ENCODE measurements around the gene ZNF836. TPM values are rescaled to one million over a fixed set of nuclear protein-coding genes. Genes with fewer than 3 reads are reported as not detected.
A peak's percentile ranks its signal among the peaks of the same experiment; 100 is the strongest.

ZNF836 gene
- total and polyA plus RNA-seq, 7 donors, result 1.3 to 6.4 (median 3.8) TPM

GRCh38 chr19:52216401-52216800, 45.0 kb upstream of the ZNF836 start:
- peaks cover 25 to 100% of the 10 kb centered on the region in 2 donors for H3K36me3 ChIP-seq (ENCODE audit: insufficient read depth in 1 of 2, low read depth in 1 of 2)
- no peaks in the 10 kb centered on the region for H3K27me3 ChIP-seq (ENCODE audit: insufficient read depth in 3 of 3, low read length in 2 of 3)
- ATAC-seq, result no peak
- intact Hi-C loops (cut with DNase I), result no loop called here
- DNase-seq, result no peak
- H3K27ac ChIP-seq, result no peak overlapping the region
- 91 to 96% (median 93%) methylated on average over 3 of the region's 3 CpGs for WGBS, 3 donors
- no peaks in the 10 kb centered on the region for H3K4me1 ChIP-seq
- no peak overlapping the region for H3K4me3 ChIP-seq
- no peaks in the 10 kb centered on the region for H3K9me3 ChIP-seq
- TF ChIP-seq CTCF (IDR thresholded peaks at IDR 0.05), result no peak

- intact Hi-C loops (cut with DNase I), result no loop called here
- peaks cover 27 to 100% of the 10 kb centered on the region in 2 donors for H3K36me3 ChIP-seq (ENCODE audit: insufficient read depth in 1 of 2, low read depth in 1 of 2)
- 93 to 95% (median 93%) methylated on average over 5 of the region's 5 CpGs for WGBS, 3 donors
- H3K27ac ChIP-seq, result no peak overlapping the region
- DNase-seq, result no peak
- H3K9me3 ChIP-seq, result no peaks in the 10 kb centered on the region
- no peak for TF ChIP-seq CTCF (IDR thresholded peaks at IDR 0.05)
- H3K27me3 ChIP-seq (ENCODE audit: insufficient read depth in 3 of 3, low read length in 2 of 3), result no peaks in the 10 kb centered on the region
- ATAC-seq, result no peak
- H3K4me1 ChIP-seq, result no peaks in the 10 kb centered on the region
- H3K4me3 ChIP-seq, result no peak overlapping the region
Measured at GRCh38 chr19:52214241-52214640, 42.8 kb upstream of the ZNF836 start.

GRCh38 chr19:52212572-52213255, 41.3 kb upstream of the ZNF836 start:
- Histone ChIP-seq H3K36me3 (ENCODE audit: insufficient read depth in 1 of 2, low read depth in 1 of 2) (peaks cover 23 to 100% of the 10 kb centered on the region in 2 donors), H3K27me3 (ENCODE audit: insufficient read depth in 3 of 3, low read length in 2 of 3) (no peaks in the 10 kb centered on the region), H3K4me1 (no peaks in the 10 kb centered on the region), H3K27ac (no peak overlapping the region), H3K9me3 (no peaks in the 10 kb centered on the region), H3K4me3 (no peak overlapping the region)
- TF ChIP-seq CTCF (IDR thresholded peaks at IDR 0.05), result no peak
- DNase-seq (no peak), ATAC-seq (no peak)
- 94 to 96% (median 94%) methylated on average over 25 of the region's 25 CpGs for WGBS, 3 donors
- intact Hi-C loops (cut with DNase I), result no loop called here

- H3K4me1 ChIP-seq, result peaks cover 4% of the 10 kb centered on the region
- intact Hi-C loops (cut with DNase I), result no loop called here
- H3K27ac ChIP-seq, result no peak overlapping the region
- no peaks in the 10 kb centered on the region for H3K27me3 ChIP-seq (ENCODE audit: insufficient read depth in 3 of 3, low read length in 2 of 3)
- no peaks in the 10 kb centered on the region for H3K9me3 ChIP-seq
- H3K4me3 ChIP-seq, result no peak overlapping the region
- peaks cover 23 to 100% of the 10 kb centered on the region in 2 donors for H3K36me3 ChIP-seq (ENCODE audit: insufficient read depth in 1 of 2, low read depth in 1 of 2)
- no peak for DNase-seq
- WGBS, 3 donors, result 81 to 89% (median 85%) methylated on average over 11 of the region's 11 CpGs
- TF ChIP-seq CTCF (IDR thresholded peaks at IDR 0.05), result no peak
- ATAC-seq, result peak; percentile 49 to 71 (median 60)
Measured at GRCh38 chr19:52211926-52212571, 40.6 kb upstream of the ZNF836 start.
